T-helper 1 cell (primary cell): ENCODE data around the gene ABCG5.

ENCODE experiments used
- DNase-seq, 5 donors: peaks; one replicate each; pipeline ENCODE4 v3.0.0-alpha.2; 2012 to 2020

Gene ABCG5

DNA sequence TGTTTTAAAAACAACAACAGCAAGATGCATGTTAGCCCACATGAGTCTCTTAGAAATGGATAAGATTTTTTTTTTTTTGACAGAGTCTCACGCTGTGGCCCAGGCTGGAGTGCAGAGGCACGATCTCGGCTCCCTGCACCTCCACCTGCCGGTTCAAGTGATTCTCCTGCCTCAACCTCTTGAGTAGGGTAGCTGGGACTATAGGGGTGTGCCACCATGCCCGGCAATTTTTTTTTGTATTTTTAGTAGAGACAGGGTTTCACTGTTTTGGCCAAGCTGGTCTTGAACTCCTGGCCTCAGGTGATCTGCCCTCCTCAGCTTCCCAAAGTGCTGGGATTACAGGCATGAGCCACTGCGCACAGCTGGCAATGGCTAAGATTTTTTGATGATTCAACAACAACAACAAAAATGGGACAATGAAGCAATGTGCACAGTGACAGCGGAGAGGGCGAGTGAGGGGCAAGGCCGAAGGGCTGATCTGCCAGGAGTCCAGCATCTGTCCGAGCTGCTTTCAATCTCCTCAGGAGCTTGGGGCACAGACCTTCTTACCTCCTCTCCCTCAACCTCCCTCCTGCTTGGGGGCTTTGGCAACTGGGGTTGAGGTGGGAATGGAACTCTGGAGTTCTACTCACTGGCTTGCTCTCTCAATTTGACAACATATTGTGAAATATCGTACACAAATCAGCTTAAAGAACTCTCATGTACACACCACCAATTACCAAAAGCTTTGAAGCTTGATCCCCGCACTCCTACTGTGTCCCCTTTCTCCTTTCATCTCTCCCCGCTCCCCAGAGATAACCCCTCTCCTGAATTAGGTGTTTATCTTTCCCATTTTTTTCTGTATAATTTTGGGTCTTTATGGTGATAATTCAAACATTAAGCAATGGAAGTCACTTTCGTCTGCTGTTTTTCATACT lies 3.6 kb upstream of the ABCG5 start:
- DNase-seq = no peak

DNA sequence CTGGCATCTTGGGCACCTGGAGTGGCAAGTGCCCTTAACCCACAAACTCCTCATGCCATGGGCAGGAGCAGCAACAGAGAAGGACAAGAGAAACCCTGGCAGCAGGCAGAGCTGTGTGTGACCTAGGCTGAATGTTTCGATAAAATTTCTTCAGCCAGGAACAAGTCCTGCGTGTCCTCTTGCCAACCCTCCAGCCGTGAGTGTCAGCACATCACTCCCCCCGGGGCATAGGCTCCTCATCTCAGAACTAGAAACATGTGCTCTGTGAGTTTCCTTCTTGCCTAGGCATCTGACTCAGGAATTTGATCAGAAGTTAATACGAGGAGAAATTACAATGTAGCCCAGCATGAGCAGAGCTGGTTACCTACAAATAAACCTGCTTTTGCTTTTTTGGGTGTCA lies 2.3 kb upstream of the ABCG5 start:
- no peak for DNase-seq

DNA sequence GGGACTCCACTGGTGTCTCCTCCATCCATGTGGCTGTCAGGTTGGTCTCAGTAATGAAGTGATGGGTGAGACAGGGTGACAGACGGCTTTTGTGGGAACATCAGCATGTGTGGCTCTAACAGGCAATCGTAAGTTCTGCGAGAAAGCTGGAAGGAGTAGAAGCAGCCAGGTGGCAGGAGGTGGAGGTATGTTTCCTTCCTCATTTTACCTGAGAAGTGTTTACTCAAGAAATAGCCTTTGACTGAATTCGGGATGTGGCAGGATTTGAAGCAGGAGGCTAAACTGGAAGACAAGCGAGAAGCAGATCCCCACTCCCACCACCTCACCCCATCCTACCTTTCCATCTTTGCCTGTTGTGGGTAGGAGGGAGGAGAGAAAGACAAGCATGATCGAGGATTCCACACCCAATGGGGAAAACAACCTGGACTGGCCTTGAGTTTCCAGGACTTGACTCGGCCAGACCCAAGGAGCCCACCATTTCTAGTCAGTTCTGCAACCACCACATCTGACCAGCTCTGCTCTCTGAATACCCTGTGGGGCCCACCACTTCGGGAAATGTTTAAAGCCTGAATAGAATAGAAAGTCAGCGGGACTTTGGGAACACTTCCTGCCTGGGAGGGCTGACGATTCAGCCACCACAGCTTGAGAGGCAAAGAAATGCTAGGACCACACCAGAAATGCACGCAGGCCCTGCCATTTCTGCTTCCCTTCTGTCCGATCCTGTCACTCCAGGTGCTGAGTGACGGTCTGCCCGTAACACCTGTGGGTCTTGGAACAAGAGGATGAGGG lies 1.3 kb upstream of the ABCG5 start:
- no peak for DNase-seq

DNA sequence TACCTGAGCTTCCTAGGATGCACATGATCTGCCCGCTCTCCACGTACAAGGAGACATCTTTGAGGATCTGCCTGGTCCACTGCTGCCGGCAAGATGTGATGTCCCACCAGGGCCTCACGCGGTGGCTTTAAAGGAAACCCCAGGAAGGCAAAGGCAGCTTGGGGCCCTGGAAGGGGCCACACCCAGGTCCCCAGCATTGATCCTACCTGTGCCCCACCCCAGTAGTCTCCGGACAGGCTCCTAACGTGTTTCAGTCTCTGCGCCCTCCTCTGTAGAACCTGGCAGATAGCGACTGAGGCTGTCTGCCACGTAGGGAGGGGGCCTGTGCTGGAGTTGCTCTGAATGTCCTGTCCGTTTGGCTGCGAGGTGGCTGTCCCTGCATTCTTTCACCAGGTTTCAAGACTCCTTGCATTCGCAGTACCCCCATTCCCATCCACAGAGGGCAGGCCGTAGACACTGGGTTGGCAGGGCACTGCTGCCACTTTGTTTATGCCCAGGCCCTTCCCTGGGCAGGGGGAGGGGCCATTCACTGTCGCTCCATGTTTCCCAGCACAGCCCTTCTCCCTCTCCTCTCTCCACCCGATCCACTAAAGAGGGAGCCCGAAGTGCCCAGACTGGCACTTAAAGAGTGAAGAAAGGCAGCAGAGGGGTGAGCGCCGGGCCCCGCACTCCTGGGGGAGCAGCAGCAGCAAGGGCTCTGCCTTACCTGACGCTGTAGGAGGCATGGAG lies 644 bp downstream of the ABCG5 start:
- no peak for DNase-seq

DNA sequence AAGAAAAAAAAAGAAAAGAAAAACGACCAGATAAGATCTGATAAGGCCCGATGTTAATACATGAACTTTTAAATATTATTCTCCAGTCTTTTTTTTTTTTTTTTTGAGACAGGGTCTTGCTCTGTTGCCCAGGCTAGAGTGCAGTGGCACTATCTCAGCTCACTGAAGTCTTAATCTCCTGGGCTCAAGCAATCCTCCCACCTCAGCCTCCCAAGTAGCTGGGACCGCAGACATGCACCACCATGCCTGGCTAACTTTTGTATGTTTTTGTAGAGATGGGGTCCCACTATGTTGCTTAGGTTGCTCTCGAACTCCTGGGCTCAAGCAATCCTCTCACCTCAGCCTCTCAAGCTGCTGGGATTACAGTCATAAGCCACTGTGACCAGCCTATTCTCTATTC lies 1.6 kb downstream of the ABCG5 start:
- no peak for DNase-seq

DNA sequence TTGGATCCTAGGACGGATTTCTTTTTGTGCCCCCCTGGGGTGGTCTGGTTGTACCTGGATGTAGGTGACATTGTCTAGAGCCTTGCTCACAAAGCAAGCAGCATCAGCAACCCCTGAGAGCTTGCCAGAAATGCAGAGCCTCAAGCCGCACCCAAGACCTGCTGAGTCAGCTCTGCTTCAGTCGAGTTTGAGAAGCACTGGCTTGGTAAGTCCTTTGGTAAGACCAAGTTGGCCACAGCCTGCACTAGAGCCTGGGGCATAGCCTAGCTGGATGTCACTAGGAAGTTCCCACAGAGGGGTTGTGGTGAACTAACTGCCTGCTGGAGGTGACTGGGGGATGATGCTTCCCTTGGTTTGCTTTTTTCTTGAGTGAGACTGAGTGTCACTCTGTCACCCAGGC lies 6.2 kb downstream of the ABCG5 start:
- DNase-seq = no peak

DNA sequence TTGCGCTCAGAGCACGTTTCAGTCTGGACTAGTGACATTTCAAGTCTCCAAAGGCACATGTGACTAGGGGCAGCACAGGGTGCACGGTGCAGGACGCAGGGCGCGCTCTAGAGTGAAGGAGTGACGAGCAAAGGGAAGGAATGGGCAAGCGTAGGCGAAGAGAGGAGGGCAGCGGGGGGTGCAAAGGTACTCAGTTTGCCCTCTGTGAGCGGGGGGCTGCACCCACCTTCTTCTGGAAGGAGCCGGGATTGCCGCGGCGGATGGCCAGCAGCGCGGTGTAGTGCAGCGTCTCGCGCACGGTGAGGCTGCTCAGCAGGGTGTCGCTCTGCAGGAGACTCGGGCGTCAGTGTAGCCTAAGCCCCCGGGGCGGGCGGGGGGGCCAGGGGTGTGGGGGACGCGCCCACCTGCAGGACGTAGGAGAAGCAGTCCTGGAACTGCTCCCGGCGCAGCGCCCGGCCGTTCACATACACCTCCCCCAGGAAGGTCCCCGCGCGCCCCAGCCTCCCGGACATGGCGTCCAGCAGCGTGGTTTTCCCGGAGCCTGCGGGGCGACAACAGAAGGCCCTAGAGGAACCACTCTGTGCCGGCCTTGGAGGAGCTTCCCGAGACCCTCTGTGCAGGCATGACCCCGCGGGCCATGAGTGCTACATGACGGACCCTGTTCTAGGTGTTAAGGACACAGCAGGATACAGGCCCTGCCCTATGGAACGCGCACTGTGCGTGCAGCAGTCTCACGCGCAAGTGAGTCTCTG lies 6.9 kb downstream of the ABCG5 start:
- no peak for DNase-seq

DNA sequence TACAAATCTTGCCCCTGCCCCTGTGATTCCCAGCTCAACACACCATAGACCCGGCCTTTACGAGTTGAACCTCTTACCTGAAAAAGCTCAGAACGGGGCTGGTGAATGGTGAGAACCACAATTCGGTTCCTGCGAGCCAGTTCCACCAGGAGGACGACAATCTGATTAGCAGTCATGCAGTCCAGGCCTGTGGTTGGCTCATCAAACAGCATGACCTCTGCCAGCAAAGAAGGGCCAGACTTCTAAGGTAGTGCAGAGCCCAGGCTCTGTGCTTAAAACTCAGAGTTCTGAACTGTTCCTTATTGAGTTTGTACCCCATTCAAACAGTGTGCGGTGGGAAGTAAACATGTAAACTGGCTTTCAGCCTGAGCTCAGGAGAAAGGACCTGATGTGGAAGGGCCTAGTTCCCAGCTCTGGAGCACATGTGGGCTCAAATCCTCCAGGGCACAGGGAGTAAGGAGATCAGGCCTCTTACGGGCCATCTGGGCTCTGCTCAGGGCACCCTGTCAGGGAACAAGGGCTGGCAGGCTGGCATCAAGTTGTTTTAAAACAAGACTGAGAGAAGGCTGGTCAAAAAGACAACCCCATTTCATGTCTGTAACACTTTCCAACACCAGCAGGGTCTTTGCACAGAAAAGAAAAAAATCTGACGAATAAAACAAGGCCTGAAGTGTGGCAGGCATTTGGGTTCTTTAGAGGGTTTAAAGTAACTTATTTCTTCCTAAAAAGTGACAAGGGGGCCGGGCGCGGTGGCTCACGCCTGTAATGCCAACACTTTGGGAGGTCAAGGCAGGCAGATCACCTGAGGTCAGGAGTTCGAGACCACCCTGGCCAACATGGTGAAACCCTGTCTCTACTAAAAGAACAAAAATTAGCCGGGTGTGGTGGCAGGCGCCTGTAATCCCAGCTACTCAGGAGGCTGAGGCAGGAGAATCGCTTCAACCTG lies 12.1 kb downstream of the ABCG5 start:
- DNase-seq = no peak

DNA sequence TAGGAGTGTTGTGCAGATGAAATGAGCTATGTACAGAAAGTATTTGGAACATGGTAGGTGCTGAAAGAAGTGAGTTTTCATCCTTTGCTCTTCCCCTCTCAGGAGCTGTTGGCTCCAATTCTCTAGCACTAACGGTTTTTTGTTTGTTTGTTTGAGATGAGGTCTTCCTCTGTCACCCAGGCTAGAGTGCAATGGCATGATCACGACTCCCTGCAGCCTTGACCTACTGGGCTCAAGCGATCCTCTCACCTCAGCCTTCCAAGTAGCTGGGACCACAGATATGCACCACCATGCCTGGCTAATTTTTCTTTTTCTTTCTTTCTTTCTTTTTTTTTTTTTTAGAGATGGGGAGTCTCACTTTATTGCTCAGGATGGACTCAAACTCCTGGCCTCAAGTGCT lies 12.8 kb downstream of the ABCG5 start:
- DNase-seq = no peak

DNA sequence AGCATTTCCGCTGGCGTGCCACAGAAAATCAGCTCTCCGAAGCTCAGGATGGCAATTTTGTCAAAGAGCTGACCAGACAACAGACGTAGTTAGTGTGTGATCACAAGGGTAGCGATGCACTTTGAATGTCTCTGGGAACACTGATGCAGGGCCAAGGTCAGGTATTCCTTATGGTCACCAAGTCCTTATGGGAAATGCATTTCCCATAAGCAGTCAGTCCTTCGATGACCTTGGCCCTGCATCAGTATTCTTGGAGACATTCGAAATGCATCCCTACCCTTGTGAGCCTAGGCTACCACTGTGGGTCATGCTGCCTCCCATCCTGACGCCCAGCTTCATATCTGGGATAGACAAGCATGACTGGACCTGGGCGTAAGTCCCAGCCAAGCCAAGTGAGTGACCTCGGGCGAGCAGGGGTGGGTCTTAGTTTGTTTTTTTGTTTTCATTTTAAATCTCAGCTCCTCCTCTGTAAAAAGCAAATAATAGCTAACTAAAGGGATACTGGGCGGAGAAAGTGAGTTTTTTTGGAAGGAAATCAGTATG lies 13.6 kb downstream of the ABCG5 start:
- DNase-seq = no peak

DNA sequence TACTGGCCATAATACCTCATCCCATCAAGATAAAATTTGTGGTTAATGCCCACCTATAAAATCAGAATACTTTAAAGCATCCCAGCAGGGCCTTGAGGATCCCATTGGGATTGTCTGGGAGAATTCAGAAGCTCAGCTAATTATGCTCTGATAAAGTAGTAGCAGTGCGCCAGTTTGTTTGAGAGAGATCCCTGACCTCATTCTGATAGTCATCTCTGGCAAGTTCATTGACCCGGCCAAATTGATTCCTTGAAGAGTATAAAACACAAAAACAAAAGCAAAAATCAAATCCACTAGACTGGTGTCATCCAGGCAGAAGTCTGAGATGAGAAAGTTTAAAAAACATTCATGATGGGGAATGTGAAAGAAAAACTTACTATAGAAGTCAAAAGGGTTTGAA lies 14.1 kb downstream of the ABCG5 start:
- no peak for DNase-seq

DNA sequence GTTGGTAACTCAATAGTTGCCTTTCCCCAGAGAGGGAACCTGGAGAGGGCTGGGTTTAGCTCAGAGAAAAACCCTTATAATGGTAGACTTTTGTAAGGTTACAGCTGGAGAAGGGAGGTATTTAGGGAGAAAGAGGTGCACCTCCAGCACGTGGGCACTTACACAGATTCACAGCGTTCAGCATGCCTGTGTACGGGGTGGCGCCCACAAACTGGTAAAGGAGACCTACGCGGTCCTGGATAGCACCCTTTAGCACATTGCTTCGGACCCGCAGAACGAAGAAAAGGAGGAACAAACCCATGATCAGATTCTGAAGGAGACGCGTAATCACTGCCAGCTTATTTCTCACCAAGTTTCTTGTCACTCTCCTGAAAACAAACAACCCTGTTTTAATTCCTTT lies 14.9 kb downstream of the ABCG5 start:
- DNase-seq = no peak

DNA sequence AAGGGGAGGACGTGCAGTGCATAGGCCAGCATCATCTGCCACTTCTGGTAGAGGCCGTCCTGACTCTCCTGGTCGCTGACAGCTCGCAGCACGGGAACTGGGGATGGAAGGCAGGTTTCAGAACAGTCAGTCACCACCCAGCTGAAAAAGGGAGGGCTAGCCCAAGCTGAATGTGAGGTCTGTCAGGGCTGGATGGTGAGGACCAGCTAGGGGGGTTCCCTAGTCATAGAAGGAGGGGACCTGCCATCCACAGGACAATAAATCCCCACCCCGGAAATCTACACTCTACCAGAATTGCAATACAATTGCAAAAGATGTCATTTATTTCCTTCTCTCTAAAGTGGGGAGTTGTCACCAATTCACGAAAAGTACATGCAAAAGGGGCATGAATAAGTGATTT lies 15.8 kb downstream of the ABCG5 start:
- DNase-seq = no peak

DNA sequence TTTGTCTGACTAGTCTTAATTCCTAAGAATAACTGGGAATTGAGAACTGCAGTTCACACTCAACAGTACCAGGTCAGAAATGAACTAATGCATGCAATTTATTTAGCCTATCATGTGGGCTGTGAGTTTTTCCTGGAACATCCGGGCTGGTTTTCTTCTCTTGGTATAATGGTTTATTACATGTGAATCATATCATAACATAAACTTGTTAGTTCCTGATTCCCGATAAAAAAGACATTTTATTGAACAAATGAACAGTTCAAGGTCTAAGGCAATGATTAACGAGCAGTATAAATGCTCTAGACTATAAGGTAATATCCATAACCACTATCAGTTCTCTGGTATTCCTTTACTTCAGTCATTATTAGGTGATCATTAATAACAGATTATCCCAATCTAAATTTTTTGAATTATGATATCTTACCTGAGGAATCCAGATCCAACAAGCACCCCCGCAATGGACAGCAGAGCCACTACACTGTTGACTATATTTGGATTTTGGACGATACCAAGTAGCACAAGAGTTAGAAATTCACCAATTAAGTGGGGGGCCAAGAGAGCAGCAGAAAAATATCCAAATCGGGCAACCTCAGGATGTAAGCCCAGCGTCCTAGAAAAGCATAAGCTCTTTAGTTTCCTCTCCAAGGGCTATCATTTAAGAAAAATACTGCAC lies 19.0 kb downstream of the ABCG5 start:
- DNase-seq = no peak

DNA sequence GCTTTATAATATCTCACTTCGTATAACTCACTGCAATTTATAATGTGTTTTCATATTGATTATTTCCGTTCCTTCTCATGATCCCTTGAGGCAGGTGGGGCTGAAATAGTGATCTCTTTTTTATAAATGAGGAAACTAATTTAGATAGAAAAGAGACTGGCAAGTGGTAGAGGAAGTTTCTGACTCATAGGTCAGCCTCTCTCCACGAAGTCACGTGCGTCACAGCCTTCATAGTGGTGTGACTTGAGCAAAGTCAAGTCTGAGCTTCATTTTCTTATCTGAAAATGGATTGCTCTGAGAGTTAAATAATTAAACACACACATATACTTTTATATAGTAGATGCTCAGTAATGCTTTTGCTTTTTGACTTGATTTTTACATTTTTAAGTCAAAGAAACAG lies 19.9 kb downstream of the ABCG5 start:
- no peak for DNase-seq

DNA sequence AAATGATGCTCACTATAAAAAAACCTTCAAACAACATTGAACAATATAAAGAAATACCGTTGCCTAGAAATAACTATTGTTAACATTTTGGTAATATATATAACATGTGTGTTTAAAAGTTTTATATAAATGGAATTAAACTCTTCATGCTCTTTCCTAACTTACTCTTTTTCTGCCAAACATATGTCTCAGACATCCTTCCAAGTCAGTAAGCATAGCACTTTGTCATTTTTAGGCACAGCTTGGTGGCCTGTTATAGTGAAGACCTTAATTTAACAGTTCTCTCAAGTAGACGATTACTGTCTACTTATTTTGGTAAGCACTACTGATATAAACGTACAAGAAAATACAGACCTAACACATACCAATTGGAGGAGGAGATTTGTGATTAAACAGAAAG lies 23.9 kb downstream of the ABCG5 start:
- no peak for DNase-seq

DNA sequence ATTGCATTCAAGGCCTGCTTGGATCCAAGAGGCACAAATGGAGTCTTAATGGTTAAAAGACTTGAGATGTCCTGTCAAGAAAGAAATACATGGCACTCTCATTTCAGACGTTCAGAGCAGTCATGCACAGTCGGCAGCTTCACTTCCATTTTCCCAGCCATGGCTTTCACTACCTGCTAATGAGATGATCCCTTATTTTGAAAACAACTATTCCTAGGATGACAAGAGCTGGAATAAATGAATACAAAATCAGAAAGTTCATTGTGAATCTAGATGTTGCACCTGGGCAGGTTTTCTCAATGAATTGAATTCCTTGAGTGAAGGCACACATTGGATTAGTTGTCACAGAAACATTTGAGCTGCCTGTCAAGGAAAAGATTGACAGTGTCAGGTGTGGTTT lies 25.7 kb downstream of the ABCG5 start:
- no peak for DNase-seq

DNA sequence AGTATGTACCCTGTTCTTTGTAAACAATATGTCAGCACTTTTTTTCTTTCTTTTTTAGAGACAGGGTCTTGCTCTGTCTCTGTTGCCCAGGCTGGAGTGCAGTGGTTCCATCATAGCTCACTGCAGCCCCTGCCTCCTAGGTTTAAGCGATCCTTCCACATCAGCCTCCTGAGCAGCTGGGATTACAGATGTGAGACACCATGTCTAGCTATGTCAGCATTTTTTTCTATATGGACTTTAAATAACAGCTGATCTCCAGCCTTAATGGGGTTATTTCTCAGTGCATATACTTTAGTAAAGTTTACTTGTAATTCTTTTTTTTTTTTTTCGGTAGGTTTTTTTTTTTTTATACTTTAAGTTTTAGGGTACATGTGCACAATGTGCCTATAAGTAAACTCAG lies 26.6 kb downstream of the ABCG5 start:
- no peak for DNase-seq

DNA sequence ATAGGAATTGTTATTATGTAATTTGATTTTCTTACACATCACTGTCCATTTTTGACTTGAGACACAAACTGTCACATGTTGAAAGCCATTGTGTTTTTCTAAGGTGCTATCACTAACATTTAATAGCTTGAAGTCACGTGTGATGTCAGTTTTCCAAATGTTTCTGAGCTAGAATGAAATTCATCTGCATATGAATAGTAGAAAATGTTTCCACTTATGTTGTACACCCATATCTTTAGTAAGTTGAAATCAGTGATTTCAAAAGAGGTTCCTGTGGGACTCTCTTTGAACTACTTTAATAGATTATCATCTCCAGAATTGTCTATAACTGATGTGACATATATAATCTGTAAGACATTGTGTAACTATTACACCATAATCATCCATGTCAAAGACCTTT lies 27.8 kb downstream of the ABCG5 start:
- DNase-seq = no peak

DNA sequence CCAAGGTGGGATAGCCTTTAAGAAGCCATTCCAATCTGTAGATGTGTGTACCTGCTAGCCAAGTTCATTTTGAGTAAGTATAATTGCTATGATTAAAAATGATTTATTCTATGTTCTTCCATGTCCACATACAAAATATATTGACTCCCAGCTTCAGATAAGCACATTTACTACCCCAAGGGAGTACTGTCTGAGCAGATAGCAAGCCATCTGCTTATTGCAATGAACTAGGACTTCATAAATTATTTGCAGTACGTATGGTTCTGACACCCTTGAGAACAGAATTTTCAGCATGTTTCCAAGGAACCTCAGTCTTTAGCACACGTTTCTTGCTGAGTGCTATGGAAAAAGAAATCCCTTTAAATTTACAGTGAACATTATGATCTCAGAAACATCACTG lies 28.2 kb downstream of the ABCG5 start:
- no peak for DNase-seq

DNA sequence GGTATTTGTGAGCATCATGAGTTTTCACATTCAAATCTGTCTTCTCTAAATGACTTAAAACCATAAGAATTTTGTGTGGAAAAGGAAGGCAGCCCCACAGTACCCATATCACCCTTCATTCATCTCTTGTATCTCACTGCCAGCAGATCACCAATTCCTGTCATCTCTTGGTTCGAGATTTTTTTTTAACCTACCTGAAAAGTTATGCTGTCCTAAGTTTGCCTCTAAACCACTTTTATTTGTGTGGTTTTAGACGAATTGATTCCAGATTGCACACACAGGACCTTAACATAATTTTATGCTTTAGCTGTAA lies 32.0 kb downstream of the ABCG5 start:
- no peak for DNase-seq
